Stomach (tissue), 4 donors: ENCODE measurements around the gene TMEM200B.

Experiments used
- CTCF ChIP-seq, 7 experiments: fragments of 450-650 bp in 4 of 7; fragments of 200-600 bp in 3 of 7; sonication (generic) in 3 of 7; IDR thresholded peaks; one replicate each; pipeline ENCODE4 v1.5.1; 2016 to 2019; ENCODE audit warnings: antibody characterized with exemption in 7 of 7, control low read depth in 2 of 7, mild to moderate bottlenecking in 1 of 7
- POLR2A ChIP-seq, 4 donors: fragments of 450-650 bp; IDR thresholded peaks; one replicate each; pipeline ENCODE4 v1.6.1; 2016; ENCODE audit warnings: antibody characterized with exemption in 4 of 4, control low read depth in 2 of 4, mild to moderate bottlenecking in 1 of 4, moderate library complexity in 1 of 4
- POLR2AphosphoS5 ChIP-seq, 3 donors: sonication (generic); formaldehyde crosslinking; IDR thresholded peaks; one replicate each; pipeline ENCODE4 v1.6.1; 2016; ENCODE audit warnings: antibody characterized with exemption in 3 of 3

- TF ChIP-seq CTCF (IDR thresholded peaks at IDR 0.05) (no peak), POLR2A (IDR thresholded peaks at IDR 0.05) (no peak), POLR2AphosphoS5 (IDR thresholded peaks at IDR 0.05) (no peak)
Measured at GRCh38 chr1:29148656-29149491, 25.2 kb upstream of the TMEM200B start.
